B cell (primary cell): ENCODE data around the gene SYNE4.

Experiments
- CTCF ChIP-seq: fragments of 200-600 bp; IDR thresholded peaks from one replicate; pipeline ENCODE4 v1.8.0; 2022; ENCODE audit warnings: antibody characterized with exemption, mild to moderate bottlenecking
- EZH2 ChIP-seq: IDR thresholded peaks from 2 replicates; pipeline ENCODE4 v1.6.1; 2012; ENCODE audit warnings: borderline replicate concordance, low read depth, mild to moderate bottlenecking, moderate library complexity, low read length; ENCODE audit not compliant: insufficient read depth, poor library complexity, severe bottlenecking

- TF ChIP-seq CTCF (no peak), EZH2 (no peak)
These were observed 39.2 kb upstream of the SYNE4 start for GRCh38 chr19:36047835-36048234.
